Muscle layer of duodenum (tissue), 2 donors: Measurements from ENCODE around the gene CDC23.
"Not testable (repeated sequence)": the region's sequence is repeated elsewhere in the genome, so short reads cannot be mapped to it uniquely, and the experiment has no call there.

Source experiments
- H3K27ac ChIP-seq: one replicate; pipeline ENCODE4 v1.7.0; 2013; ENCODE audit warnings: mild to moderate bottlenecking, low read length
- H3K27me3 ChIP-seq: one replicate; pipeline ENCODE4 v1.7.0; 2013; ENCODE audit warnings: low read depth, mild to moderate bottlenecking, control low read depth, low read length
- H3K36me3 ChIP-seq, 2 donors: one replicate each; pipeline ENCODE4 v1.7.0; 2013; ENCODE audit warnings: low read length in 2 of 2, control low read depth in 1 of 2, mild to moderate bottlenecking in 1 of 2; ENCODE audit not compliant: insufficient read depth in 2 of 2, control insufficient read depth in 1 of 2
- H3K4me1 ChIP-seq, 2 donors: one replicate each; pipeline ENCODE4 v1.7.0; 2013; ENCODE audit warnings: low read length in 2 of 2, mild to moderate bottlenecking in 2 of 2, control low read depth in 1 of 2, moderate library complexity in 1 of 2; ENCODE audit not compliant: insufficient read depth in 2 of 2, control insufficient read depth in 1 of 2
- H3K4me3 ChIP-seq, 2 donors: one replicate each; pipeline ENCODE4 v1.7.0; 2013; ENCODE audit warnings: low read length in 2 of 2, low read depth in 1 of 2, mild to moderate bottlenecking in 1 of 2
- H3K9me3 ChIP-seq, 2 donors: one replicate each; pipeline ENCODE4 v1.7.0; 2013; ENCODE audit warnings: low read length in 2 of 2, control low read depth in 1 of 2, mild to moderate bottlenecking in 1 of 2; ENCODE audit not compliant: control insufficient read depth in 1 of 2
- donor health status: healthy.

The CDC23 gene

GRCh38 chr5:138210985-138211384 lies 2.1 kb downstream of the CDC23 start:
- Histone ChIP-seq H3K36me3 (peaks cover 0 to 6% of the 10 kb centered on the region in 2 donors), H3K4me1 (peaks cover 0 to 18% of the 10 kb centered on the region in 2 donors), H3K27me3 (no peaks in the 10 kb centered on the region), H3K4me3 (no peak overlapping the region), H3K9me3 (no peaks in the 10 kb centered on the region), H3K27ac (no peak overlapping the region)

GRCh38 chr5:138193859-138194258 lies 19.3 kb downstream of the CDC23 start:
- H3K9me3 ChIP-seq, H3K27me3 ChIP-seq, H3K27ac ChIP-seq, H3K4me1 ChIP-seq, H3K4me3 ChIP-seq: not testable (repeated sequence)
- peaks cover 41 to 55% of the 10 kb centered on the region in 2 donors for H3K36me3 ChIP-seq

GRCh38 chr5:138192826-138193225 lies 20.3 kb downstream of the CDC23 start:
- peaks cover 44 to 56% of the 10 kb centered on the region in 2 donors for H3K36me3 ChIP-seq

GRCh38 chr5:138188626-138189025 lies 24.5 kb downstream of the CDC23 start:
- H3K4me1 ChIP-seq = no peaks in the 10 kb centered on the region

More at GRCh38 chr5:138192826-138193225, 20.3 kb downstream of the CDC23 start:
- no peak overlapping the region for H3K4me3 ChIP-seq
- no peak overlapping the region for H3K27ac ChIP-seq
- H3K27me3 ChIP-seq = no peaks in the 10 kb centered on the region
- H3K9me3 ChIP-seq = no peaks in the 10 kb centered on the region
- H3K4me1 ChIP-seq = no peaks in the 10 kb centered on the region

GRCh38 chr5:138186002-138186447 lies 27.1 kb downstream of the CDC23 start:
- Histone ChIP-seq H3K4me1 (no peaks in the 10 kb centered on the region), H3K4me3 (no peak overlapping the region), H3K36me3 (peaks cover 52 to 68% of the 10 kb centered on the region in 2 donors), H3K9me3 (no peaks in the 10 kb centered on the region), H3K27ac (no peak overlapping the region), H3K27me3 (no peaks in the 10 kb centered on the region)

More at GRCh38 chr5:138188626-138189025, 24.5 kb downstream of the CDC23 start:
- no peak overlapping the region for H3K4me3 ChIP-seq
- H3K27me3 ChIP-seq = no peaks in the 10 kb centered on the region
- no peaks in the 10 kb centered on the region for H3K9me3 ChIP-seq
- H3K27ac ChIP-seq = no peak overlapping the region
- peaks cover 68 to 89% of the 10 kb centered on the region in 2 donors for H3K36me3 ChIP-seq

- H3K27me3 ChIP-seq = no peaks in the 10 kb centered on the region
- no peak overlapping the region for H3K27ac ChIP-seq
- no peaks in the 10 kb centered on the region for H3K9me3 ChIP-seq
- peaks cover 30 to 37% of the 10 kb centered on the region in 2 donors for H3K36me3 ChIP-seq
- H3K4me1 ChIP-seq = peaks cover 0 to 10% of the 10 kb centered on the region in 2 donors
- no peak overlapping the region for H3K4me3 ChIP-seq
Measured at GRCh38 chr5:138182808-138183207, 30.3 kb downstream of the CDC23 start.

- Histone ChIP-seq H3K9me3 (no peaks in the 10 kb centered on the region), H3K36me3 (peaks cover 18 to 19% of the 10 kb centered on the region in 2 donors), H3K4me3 (no peak overlapping the region), H3K27ac (no peak overlapping the region), H3K4me1 (peaks cover 5 to 27% of the 10 kb centered on the region in 2 donors), H3K27me3 (no peaks in the 10 kb centered on the region)
Measured at GRCh38 chr5:138180841-138181240, 32.3 kb downstream of the CDC23 start.

- Histone ChIP-seq H3K4me3 (peak overlapping the region in 1 of 2 donors; percentile 100), H3K27ac (no peak overlapping the region), H3K27me3 (no peaks in the 10 kb centered on the region), H3K36me3 (peaks cover 13 to 17% of the 10 kb centered on the region in 2 donors), H3K4me1 (peaks cover 5 to 27% of the 10 kb centered on the region in 2 donors), H3K9me3 (no peaks in the 10 kb centered on the region)
Measured at GRCh38 chr5:138180183-138180782, 32.8 kb downstream of the CDC23 start.

GRCh38 chr5:138179277-138179857 lies 33.8 kb downstream of the CDC23 start:
- Histone ChIP-seq H3K27ac (peak overlapping the region; percentile 0), H3K27me3 (no peaks in the 10 kb centered on the region), H3K4me3 (peak overlapping the region; percentile 83 to 100), H3K4me1 (peaks cover 5 to 27% of the 10 kb centered on the region in 2 donors), H3K36me3 (peaks cover 8 to 12% of the 10 kb centered on the region in 2 donors), H3K9me3 (no peaks in the 10 kb centered on the region)

- Histone ChIP-seq H3K4me1 (peaks cover 5 to 27% of the 10 kb centered on the region in 2 donors), H3K27ac (peak within 1 kb of the TSS; percentile 91), H3K4me3 (peak within 1 kb of the TSS; percentile 83 to 100), H3K27me3 (no peaks in the 10 kb centered on the region), H3K9me3 (no peaks in the 10 kb centered on the region), H3K36me3 (peaks cover 5 to 11% of the 10 kb centered on the region in 2 donors)
Measured at GRCh38 chr5:138178516-138179276, 34.4 kb downstream of the CDC23 start, which contains the start of the genes BRD8 and KIF20A. BRD8 (minus strand) TSS chr5:138178630; CDS start chr5:138178614, 16 bp downstream. KIF20A (plus strand) TSS chr5:138179112; CDS start chr5:138179681, 569 bp downstream.

- Histone ChIP-seq H3K36me3 (peaks cover 3 to 18% of the 10 kb centered on the region in 2 donors), H3K27ac (peak overlapping the region; percentile 91)
Measured at GRCh38 chr5:138177941-138178515, 35.1 kb downstream of the CDC23 start.

More at GRCh38 chr5:138177941-138178515, 35.1 kb downstream of the CDC23 start:
- Histone ChIP-seq H3K4me3 (peak overlapping the region; percentile 83 to 100), H3K27me3 (no peaks in the 10 kb centered on the region), H3K4me1 (peaks cover 5 to 27% of the 10 kb centered on the region in 2 donors), H3K9me3 (no peaks in the 10 kb centered on the region)
